LNCaP clone FGC (cell line): ENCODE data around the gene SLC13A2.
A peak's percentile ranks its signal among the peaks of the same experiment; 100 is the strongest.

Source experiments
- DNase-seq: peaks from one replicate; pipeline ENCODE4 v3.0.0-alpha.2; 2011; ENCODE audit warnings: low read depth
- H3K4me3 ChIP-seq: 2 replicates; pipeline ENCODE4 v1.5.1; 2011; ENCODE audit warnings: mild to moderate bottlenecking, low read depth, low read length, control low read depth
- TF ChIP-seq, protein P1 (sequence below): IDR thresholded peaks from 2 replicates; pipeline ENCODE4 v1.5.1; 2012; ENCODE audit warnings: mild to moderate bottlenecking; ENCODE audit not compliant: control insufficient read depth, insufficient read depth; ENCODE audit errors: extremely low read depth

Gene SLC13A2

GRCh38 chr17:28492352-28493310 lies 19.2 kb downstream of the SLC13A2 start:
- DNase-seq, result no peak
- no peak overlapping the region for H3K4me3 ChIP-seq
- TF ChIP-seq, protein P1, sequence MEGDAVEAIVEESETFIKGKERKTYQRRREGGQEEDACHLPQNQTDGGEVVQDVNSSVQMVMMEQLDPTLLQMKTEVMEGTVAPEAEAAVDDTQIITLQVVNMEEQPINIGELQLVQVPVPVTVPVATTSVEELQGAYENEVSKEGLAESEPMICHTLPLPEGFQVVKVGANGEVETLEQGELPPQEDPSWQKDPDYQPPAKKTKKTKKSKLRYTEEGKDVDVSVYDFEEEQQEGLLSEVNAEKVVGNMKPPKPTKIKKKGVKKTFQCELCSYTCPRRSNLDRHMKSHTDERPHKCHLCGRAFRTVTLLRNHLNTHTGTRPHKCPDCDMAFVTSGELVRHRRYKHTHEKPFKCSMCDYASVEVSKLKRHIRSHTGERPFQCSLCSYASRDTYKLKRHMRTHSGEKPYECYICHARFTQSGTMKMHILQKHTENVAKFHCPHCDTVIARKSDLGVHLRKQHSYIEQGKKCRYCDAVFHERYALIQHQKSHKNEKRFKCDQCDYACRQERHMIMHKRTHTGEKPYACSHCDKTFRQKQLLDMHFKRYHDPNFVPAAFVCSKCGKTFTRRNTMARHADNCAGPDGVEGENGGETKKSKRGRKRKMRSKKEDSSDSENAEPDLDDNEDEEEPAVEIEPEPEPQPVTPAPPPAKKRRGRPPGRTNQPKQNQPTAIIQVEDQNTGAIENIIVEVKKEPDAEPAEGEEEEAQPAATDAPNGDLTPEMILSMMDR, result no peak

DNA sequence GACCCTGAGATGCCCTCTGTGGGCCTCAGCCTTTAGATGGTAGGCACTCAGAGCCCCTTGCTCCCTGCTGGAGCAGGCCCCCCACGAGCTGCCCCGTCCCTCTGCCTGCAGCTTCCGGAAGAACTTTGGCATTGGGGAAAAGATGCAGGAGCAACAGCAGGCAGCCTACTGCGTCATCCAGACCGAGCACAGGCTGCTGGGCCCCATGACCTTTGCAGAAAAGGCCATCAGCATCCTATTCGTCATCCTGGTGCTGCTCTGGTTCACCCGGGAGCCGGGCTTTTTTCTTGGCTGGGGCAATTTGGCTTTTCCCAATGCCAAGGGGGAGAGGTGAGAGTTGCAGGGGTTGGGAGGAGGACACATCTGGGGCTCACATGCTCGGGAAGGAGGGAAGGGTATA lies 20.0 kb downstream of the SLC13A2 start:
- H3K4me3 ChIP-seq, result no peak overlapping the region
- TF ChIP-seq, protein P1, result no peak
- DNase-seq, result no peak

- H3K4me3 ChIP-seq, result no peak overlapping the region
- TF ChIP-seq, protein P1, result peak; percentile 95
- no peak for DNase-seq
Observed at GRCh38 chr17:28494445-28495188, 21.2 kb downstream of the SLC13A2 start.

GRCh38 chr17:28495635-28496034 lies 22.2 kb downstream of the SLC13A2 start:
- TF ChIP-seq, protein P1, result no peak
- no peak for DNase-seq

GRCh38 chr17:28497931-28498330 lies 24.5 kb downstream of the SLC13A2 start:
- TF ChIP-seq, protein P1, result no peak
- DNase-seq, result peak; percentile 94
- H3K4me3 ChIP-seq, result no peak overlapping the region

More at GRCh38 chr17:28495635-28496034, 22.2 kb downstream of the SLC13A2 start:
- no peak overlapping the region for H3K4me3 ChIP-seq

GRCh38 chr17:28498652-28499363 lies 25.4 kb downstream of the SLC13A2 start:
- no peak for DNase-seq
- no peak overlapping the region for H3K4me3 ChIP-seq
- TF ChIP-seq, protein P1, result no peak
